Hepatocyte (in vitro differentiated cells): ENCODE results near the gene CALML6. TPM values are rescaled to one million over a fixed set of nuclear protein-coding genes. Genes with fewer than 3 reads are reported as not detected.
A peak's percentile ranks its signal among the peaks of the same experiment; 100 is the strongest.

Experiments
- DNase-seq: peaks from one replicate; pipeline ENCODE4 v3.0.0-alpha.2; 2016; ENCODE audit warnings: low spot score
- H2AFZ ChIP-seq: fragments of 200-600 bp; sonication (generic); 2 replicates; pipeline ENCODE4 v1.6.0; 2016; ENCODE audit warnings: antibody characterized with exemption, mild to moderate bottlenecking
- H3K27ac ChIP-seq: fragments of 200-600 bp; sonication (generic); 2 replicates; pipeline ENCODE4 v1.5.1; 2016; ENCODE audit warnings: mild to moderate bottlenecking
- H3K27me3 ChIP-seq: fragments of 200-600 bp; sonication (generic); 2 replicates; pipeline ENCODE4 v1.6.1; 2016
- H3K36me3 ChIP-seq: fragments of 200-600 bp; sonication (generic); replicated peaks from 2 replicates; pipeline ENCODE4 v1.5.1; 2016; ENCODE audit warnings: low read depth; ENCODE audit not compliant: insufficient read depth
- H3K4me1 ChIP-seq: fragments of 200-600 bp; sonication (generic); 2 replicates; pipeline ENCODE4 v1.5.1; 2016; ENCODE audit warnings: mild to moderate bottlenecking, moderate library complexity; ENCODE audit not compliant: insufficient read depth
- H3K4me2 ChIP-seq: fragments of 200-600 bp; sonication (generic); 2 replicates; pipeline ENCODE4 v1.6.0; 2016
- H3K4me3 ChIP-seq: fragments of 200-600 bp; sonication (generic); 2 replicates; pipeline ENCODE4 v1.5.1; 2016; ENCODE audit warnings: mild to moderate bottlenecking
- H3K79me2 ChIP-seq: fragments of 200-600 bp; sonication (generic); 2 replicates; pipeline ENCODE4 v1.6.0; 2017; ENCODE audit warnings: mild to moderate bottlenecking
- H3K9me2 ChIP-seq: fragments of 200-600 bp; sonication (generic); replicated peaks from 2 replicates; pipeline ENCODE4 v1.6.0; 2017; ENCODE audit warnings: mild to moderate bottlenecking; ENCODE audit not compliant: insufficient read depth
- H3K9me3 ChIP-seq: fragments of 200-600 bp; sonication (generic); 2 replicates; pipeline ENCODE4 v1.5.1; 2016; ENCODE audit warnings: low read depth, mild to moderate bottlenecking
- H4K20me1 ChIP-seq: fragments of 200-600 bp; sonication (generic); 2 replicates; pipeline ENCODE4 v1.6.0; 2016; ENCODE audit warnings: mild to moderate bottlenecking; ENCODE audit not compliant: insufficient read depth, poor library complexity, severe bottlenecking
- EZH2 ChIP-seq: fragments of 200-600 bp; sonication (generic); IDR thresholded peaks from 2 replicates; pipeline ENCODE4 v1.6.1; 2016; ENCODE audit warnings: antibody characterized with exemption, mild to moderate bottlenecking, borderline replicate concordance
- EZH2phosphoT487 ChIP-seq: fragments of 200-600 bp; sonication (generic); IDR thresholded peaks from one replicate; pipeline ENCODE4 v1.6.1; 2018; ENCODE audit warnings: antibody characterized with exemption, mild to moderate bottlenecking, low read depth, moderate library complexity; ENCODE audit not compliant: unreplicated experiment, severe bottlenecking
- WGBS: methylation state at CpG from one replicate; pipeline ENCODE4 v1.1.6; 2016; ENCODE audit warnings: low lambda C conversion rate; ENCODE audit errors: missing lambda C conversion rate; 5-methylcytosine and 5-hydroxymethylcytosine counted together
- polyA plus RNA-seq: library from polyadenylated mRNA; unstranded; fragments of >200 nt; fragmentation: Nextera tagmentation; extraction: Ambion mirVana; gene quantifications from 2 replicates; pipeline ENCODE4 v1.2.1, GENCODE V29; 2016
- total RNA-seq: library from RNA; depleted of rRNA; stranded (reverse); fragments of >200 nt; gene quantifications from 2 replicates; pipeline ENCODE4 v1.2.3, GENCODE V29; 2014
- TF ChIP-seq, protein P1 (sequence below): fragments of 200-600 bp; sonication (generic); IDR thresholded peaks from 2 replicates; pipeline ENCODE4 v1.5.1; 2016; ENCODE audit warnings: antibody characterized with exemption, mild to moderate bottlenecking; ENCODE audit not compliant: poor library complexity

The CALML6 gene
- total and polyA plus RNA-seq, 2 experiments from 2014 or later = 0.33 to 0.53 TPM

GRCh38 chr1:1959459-1959839, 44.4 kb downstream of the CALML6 start:
- peaks cover 9% of the 10 kb centered on the region for H3K4me1 ChIP-seq
- no peaks in the 10 kb centered on the region for H3K9me2 ChIP-seq
- H3K4me3 ChIP-seq = no peak overlapping the region
- no peaks in the 10 kb centered on the region for H3K9me3 ChIP-seq
- no peak for DNase-seq
- 90% methylated on average over 12 of the region's 12 CpGs for WGBS
- H3K4me2 ChIP-seq = peak overlapping the region; percentile 65
- no peak overlapping the region for H3K27ac ChIP-seq
- H3K79me2 ChIP-seq = no peaks in the 10 kb centered on the region
- H2AFZ ChIP-seq = no peak overlapping the region
- no peaks in the 10 kb centered on the region for H3K27me3 ChIP-seq
- no peaks in the 10 kb centered on the region for H4K20me1 ChIP-seq
- H3K36me3 ChIP-seq = no peaks in the 10 kb centered on the region
- no peak for TF ChIP-seq EZH2
- TF ChIP-seq, protein P1, sequence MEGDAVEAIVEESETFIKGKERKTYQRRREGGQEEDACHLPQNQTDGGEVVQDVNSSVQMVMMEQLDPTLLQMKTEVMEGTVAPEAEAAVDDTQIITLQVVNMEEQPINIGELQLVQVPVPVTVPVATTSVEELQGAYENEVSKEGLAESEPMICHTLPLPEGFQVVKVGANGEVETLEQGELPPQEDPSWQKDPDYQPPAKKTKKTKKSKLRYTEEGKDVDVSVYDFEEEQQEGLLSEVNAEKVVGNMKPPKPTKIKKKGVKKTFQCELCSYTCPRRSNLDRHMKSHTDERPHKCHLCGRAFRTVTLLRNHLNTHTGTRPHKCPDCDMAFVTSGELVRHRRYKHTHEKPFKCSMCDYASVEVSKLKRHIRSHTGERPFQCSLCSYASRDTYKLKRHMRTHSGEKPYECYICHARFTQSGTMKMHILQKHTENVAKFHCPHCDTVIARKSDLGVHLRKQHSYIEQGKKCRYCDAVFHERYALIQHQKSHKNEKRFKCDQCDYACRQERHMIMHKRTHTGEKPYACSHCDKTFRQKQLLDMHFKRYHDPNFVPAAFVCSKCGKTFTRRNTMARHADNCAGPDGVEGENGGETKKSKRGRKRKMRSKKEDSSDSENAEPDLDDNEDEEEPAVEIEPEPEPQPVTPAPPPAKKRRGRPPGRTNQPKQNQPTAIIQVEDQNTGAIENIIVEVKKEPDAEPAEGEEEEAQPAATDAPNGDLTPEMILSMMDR = no peak
- no peak for TF ChIP-seq EZH2phosphoT487

GRCh38 chr1:1959840-1960479, 44.9 kb downstream of the CALML6 start:
- DNase-seq = peak; percentile 92
- 16% methylated on average over 20 of the region's 23 CpGs for WGBS
- TF ChIP-seq EZH2 (no peak), EZH2phosphoT487 (no peak)
- TF ChIP-seq, protein P1 = peak; percentile 95
- no peak overlapping the region for H3K4me3 ChIP-seq
- H2AFZ ChIP-seq = no peak overlapping the region
- no peaks in the 10 kb centered on the region for H3K9me3 ChIP-seq
- no peaks in the 10 kb centered on the region for H3K36me3 ChIP-seq
- H3K4me1 ChIP-seq = peaks cover 9% of the 10 kb centered on the region
- H3K27ac ChIP-seq = no peak overlapping the region
- H3K27me3 ChIP-seq = no peaks in the 10 kb centered on the region
- H3K4me2 ChIP-seq = peak overlapping the region; percentile 65
- no peaks in the 10 kb centered on the region for H4K20me1 ChIP-seq
- no peaks in the 10 kb centered on the region for H3K79me2 ChIP-seq
- H3K9me2 ChIP-seq = no peaks in the 10 kb centered on the region

DNA sequence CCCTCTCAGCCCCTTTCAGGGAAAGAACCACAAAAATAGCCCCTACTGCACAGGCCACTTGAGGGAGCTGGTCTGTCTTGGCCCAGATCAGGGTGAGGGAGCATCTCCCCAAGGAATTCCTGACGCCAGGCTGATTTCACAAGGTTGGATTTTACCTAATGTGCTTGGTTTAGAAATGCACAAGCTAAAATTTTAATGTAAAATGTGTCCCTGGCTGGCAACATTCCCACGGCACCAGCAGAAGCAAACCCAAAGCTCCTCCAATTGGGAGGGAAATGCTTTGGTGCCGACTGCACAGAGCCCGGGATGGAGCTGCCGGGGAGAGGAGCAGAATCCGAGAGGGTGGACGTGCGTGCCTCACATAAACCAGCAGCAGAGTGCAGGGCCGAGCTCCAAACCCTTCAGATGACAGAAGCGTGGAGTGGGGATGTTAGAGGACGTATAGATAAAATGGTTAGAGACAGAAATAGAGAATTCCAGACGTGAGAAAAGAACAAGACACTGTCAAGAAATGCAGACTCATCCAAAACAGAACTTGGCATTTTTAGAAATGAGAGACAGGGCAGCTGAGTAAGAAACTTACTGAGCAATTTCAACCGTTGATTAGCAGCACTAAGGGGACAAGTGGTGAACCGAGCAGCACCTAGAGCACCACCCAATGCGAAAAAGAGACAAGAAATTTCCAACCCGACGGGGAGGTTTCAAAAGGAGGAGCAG, 45.6 kb downstream of the CALML6 start:
- Histone ChIP-seq H4K20me1 (no peaks in the 10 kb centered on the region), H3K4me2 (peak overlapping the region; percentile 65), H3K27ac (no peak overlapping the region), H3K9me2 (no peaks in the 10 kb centered on the region), H3K79me2 (no peaks in the 10 kb centered on the region), H3K27me3 (no peaks in the 10 kb centered on the region), H3K4me1 (peaks cover 9% of the 10 kb centered on the region), H3K9me3 (no peaks in the 10 kb centered on the region), H3K4me3 (no peak overlapping the region), H3K36me3 (no peaks in the 10 kb centered on the region), H2AFZ (no peak overlapping the region)
- TF ChIP-seq, protein P1 = no peak
- TF ChIP-seq EZH2 = no peak
- TF ChIP-seq EZH2phosphoT487 = no peak
- DNase-seq = no peak
- 72% methylated on average over 17 of the region's 17 CpGs for WGBS
